ENCODE measurements around the gene EIF2B1.

DNA sequence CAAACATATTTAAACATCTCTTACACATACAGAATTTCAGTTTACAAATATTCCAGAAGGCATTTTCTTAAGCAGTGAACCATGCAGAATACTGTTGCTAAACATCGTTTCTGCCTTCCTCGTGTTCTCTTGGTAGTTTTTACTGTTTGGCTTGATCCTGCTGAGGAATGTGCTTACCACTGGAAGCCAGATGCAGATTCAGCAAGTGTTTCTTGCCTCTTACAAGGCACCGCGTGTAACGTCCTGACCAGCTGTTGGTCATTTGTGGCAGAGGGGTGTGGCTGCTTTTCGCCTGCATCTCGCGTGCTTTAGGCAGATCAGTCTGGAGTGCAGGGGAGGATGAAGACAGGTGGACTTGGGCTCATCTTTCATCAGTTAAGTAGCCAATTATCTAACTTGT is 12.4 kb downstream of the EIF2B1 start:
- TF ChIP-seq SCRT2 (tag by site-specific recombination; IDR thresholded peaks at IDR 0.05) (no peak), ZNF654 (tag by site-specific recombination; IDR thresholded peaks at IDR 0.05; ENCODE audit: low read depth) (no peak), ZNF223 (tag by site-specific recombination; IDR thresholded peaks at IDR 0.05) (no peak), ZNF37A (tag by site-specific recombination; IDR thresholded peaks at IDR 0.05) (no peak)
- TF ChIP-seq, protein P1, sequence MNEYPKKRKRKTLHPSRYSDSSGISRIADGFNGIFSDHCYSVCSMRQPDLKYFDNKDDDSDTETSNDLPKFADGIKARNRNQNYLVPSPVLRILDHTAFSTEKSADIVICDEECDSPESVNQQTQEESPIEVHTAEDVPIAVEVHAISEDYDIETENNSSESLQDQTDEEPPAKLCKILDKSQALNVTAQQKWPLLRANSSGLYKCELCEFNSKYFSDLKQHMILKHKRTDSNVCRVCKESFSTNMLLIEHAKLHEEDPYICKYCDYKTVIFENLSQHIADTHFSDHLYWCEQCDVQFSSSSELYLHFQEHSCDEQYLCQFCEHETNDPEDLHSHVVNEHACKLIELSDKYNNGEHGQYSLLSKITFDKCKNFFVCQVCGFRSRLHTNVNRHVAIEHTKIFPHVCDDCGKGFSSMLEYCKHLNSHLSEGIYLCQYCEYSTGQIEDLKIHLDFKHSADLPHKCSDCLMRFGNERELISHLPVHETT (tag by site-specific recombination; IDR thresholded peaks at IDR 0.05): no peak
- TF ChIP-seq, protein P2, sequence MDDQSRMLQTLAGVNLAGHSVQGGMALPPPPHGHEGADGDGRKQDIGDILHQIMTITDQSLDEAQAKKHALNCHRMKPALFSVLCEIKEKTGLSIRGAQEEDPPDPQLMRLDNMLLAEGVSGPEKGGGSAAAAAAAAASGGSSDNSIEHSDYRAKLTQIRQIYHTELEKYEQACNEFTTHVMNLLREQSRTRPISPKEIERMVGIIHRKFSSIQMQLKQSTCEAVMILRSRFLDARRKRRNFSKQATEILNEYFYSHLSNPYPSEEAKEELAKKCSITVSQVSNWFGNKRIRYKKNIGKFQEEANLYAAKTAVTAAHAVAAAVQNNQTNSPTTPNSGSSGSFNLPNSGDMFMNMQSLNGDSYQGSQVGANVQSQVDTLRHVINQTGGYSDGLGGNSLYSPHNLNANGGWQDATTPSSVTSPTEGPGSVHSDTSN (CRISPR knock-in tag; IDR thresholded peaks at IDR 0.05): no peak
